Esophagus squamous epithelium (tissue), 5 donors: ENCODE results near the gene HMGXB4. TPM values are rescaled to one million over a fixed set of nuclear protein-coding genes. Genes with fewer than 3 reads are reported as not detected.

Experiments used
- DNase-seq: peaks from one replicate; lab custom pipeline; 2025; lab: John Stamatoyannopoulos, UW
- H3K27ac ChIP-seq, 4 donors: fragments of 200-600 bp; sonication (generic); one replicate each; pipeline ENCODE4 v1.5.1; 2016 to 2019; ENCODE audit warnings: mild to moderate bottlenecking in 1 of 4
- H3K27me3 ChIP-seq, 4 donors: fragments of 200-600 bp; sonication (generic); 1 replicate in 3 of 4; 2 replicates in 1 of 4; pipeline versions ENCODE4 v1.5.1 to v1.6.0; 2017 to 2021; ENCODE audit warnings: antibody characterized with exemption in 1 of 4
- H3K36me3 ChIP-seq, 3 donors: fragments of 200-600 bp; sonication (generic); one replicate each; pipeline ENCODE4 v1.5.1; 2016 to 2019
- H3K4me1 ChIP-seq, 3 donors: fragments of 200-600 bp; sonication (generic); one replicate each; pipeline ENCODE4 v1.5.1; 2017 to 2019
- H3K4me3 ChIP-seq, 4 donors: fragments of 200-600 bp; sonication (generic); 1 replicate in 3 of 4; 2 replicates in 1 of 4; pipeline ENCODE4 v1.5.1; 2016 to 2019; ENCODE audit warnings: mild to moderate bottlenecking in 2 of 4, moderate library complexity in 1 of 4
- H3K9me3 ChIP-seq, 3 donors: fragments of 200-600 bp; sonication (generic); one replicate each; pipeline ENCODE4 v1.5.1; 2016 to 2019
- POLR2A ChIP-seq, 4 donors: fragments of 450-650 bp; IDR thresholded peaks; one replicate each; pipeline ENCODE4 v1.6.1; 2017; ENCODE audit warnings: antibody characterized with exemption in 4 of 4, mild to moderate bottlenecking in 4 of 4, moderate library complexity in 3 of 4
- WGBS, 2 donors: methylation state at CpG; one replicate each; pipeline ENCODE4 v1.1.5; 2018; 5-methylcytosine and 5-hydroxymethylcytosine counted together
- intact Hi-C: fragments of 100-400 bp; cut with DNase I; formaldehyde crosslinking; loops from one replicate; pipeline ENCODE4 v1.15.0; 2022
- total RNA-seq, 4 donors: library from RNA; depleted of rRNA; stranded (reverse); fragments of >200 nt; gene quantifications; one replicate each; pipeline ENCODE4 v1.1.0, GENCODE V29; 2016
- TF ChIP-seq, protein P1 (sequence below), 6 experiments: fragments of 450-650 bp in 4 of 6; fragments of 200-600 bp in 2 of 6; sonication (generic) in 2 of 6; IDR thresholded peaks; one replicate each; pipeline ENCODE4 v1.5.1; 2016 to 2019; ENCODE audit warnings: antibody characterized with exemption in 6 of 6, mild to moderate bottlenecking in 4 of 6, moderate library complexity in 4 of 6
- donor health status: DM: yes; HTN: yes; CAD: no.

The HMGXB4 gene
- total RNA-seq, 4 donors from 2014 or later: 10.2 to 20.1 (median 13.5) TPM

DNA sequence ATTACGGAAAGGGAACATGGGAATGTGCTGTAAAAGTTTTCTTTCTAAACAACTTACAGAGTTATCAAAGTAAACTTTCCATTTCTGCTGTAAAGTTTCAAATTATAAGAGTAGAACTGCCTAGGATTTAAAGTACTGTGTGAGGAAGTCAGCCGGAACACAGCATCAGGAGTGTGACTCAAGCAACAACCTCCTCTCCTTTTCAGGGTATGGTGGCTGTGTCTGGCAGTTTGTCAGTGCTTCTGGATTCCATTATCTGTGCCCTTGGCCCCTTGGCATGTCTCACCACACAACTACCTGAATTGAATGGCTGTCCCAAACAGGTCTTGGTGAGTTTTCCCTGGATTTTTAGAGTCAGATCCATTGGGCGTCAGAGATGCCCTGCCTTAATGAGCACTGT lies 35.5 kb downstream of the HMGXB4 start:
- no peak overlapping the region for H3K4me3 ChIP-seq
- intact Hi-C loops: no loop called here
- H3K36me3 ChIP-seq: peaks cover 5 to 83% (median 23%) of the 10 kb centered on the region in 3 donors
- DNase-seq: no peak
- no peak overlapping the region for H3K27ac ChIP-seq
- TF ChIP-seq, protein P1, sequence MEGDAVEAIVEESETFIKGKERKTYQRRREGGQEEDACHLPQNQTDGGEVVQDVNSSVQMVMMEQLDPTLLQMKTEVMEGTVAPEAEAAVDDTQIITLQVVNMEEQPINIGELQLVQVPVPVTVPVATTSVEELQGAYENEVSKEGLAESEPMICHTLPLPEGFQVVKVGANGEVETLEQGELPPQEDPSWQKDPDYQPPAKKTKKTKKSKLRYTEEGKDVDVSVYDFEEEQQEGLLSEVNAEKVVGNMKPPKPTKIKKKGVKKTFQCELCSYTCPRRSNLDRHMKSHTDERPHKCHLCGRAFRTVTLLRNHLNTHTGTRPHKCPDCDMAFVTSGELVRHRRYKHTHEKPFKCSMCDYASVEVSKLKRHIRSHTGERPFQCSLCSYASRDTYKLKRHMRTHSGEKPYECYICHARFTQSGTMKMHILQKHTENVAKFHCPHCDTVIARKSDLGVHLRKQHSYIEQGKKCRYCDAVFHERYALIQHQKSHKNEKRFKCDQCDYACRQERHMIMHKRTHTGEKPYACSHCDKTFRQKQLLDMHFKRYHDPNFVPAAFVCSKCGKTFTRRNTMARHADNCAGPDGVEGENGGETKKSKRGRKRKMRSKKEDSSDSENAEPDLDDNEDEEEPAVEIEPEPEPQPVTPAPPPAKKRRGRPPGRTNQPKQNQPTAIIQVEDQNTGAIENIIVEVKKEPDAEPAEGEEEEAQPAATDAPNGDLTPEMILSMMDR (IDR thresholded peaks at IDR 0.05): no peak
- no peak for TF ChIP-seq POLR2A (IDR thresholded peaks at IDR 0.05)
- H3K4me1 ChIP-seq: no peaks in the 10 kb centered on the region
- H3K27me3 ChIP-seq: no peaks in the 10 kb centered on the region
- H3K9me3 ChIP-seq: no peaks in the 10 kb centered on the region
- 93 to 100% methylated on average over 3 of the region's 3 CpGs for WGBS, 2 donors

DNA sequence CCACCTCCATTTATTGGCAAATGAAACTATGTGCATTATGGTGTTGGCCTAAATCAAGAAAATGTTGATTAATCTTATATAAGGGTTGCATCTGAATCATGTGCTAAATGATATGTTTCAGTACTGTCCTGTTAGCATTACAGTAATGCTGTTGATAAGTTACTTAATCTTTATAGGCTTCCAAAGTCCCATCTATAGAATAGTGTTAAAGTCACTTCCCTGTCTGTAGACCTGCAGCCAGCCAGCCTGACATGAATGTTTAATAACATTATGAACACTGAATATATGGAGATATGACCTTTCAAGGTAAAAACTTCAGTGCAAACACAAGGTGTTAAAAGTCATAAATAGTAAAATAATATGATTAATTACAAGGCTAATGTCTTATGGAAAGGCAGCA lies 38.8 kb downstream of the HMGXB4 start:
- Histone ChIP-seq H3K27ac (no peak overlapping the region), H3K9me3 (no peaks in the 10 kb centered on the region), H3K4me3 (no peak overlapping the region), H3K27me3 (no peaks in the 10 kb centered on the region), H3K4me1 (peaks cover 7 to 17% (median 8%) of the 10 kb centered on the region in 3 donors), H3K36me3 (peaks cover 0 to 51% (median 7%) of the 10 kb centered on the region in 3 donors)
- TF ChIP-seq, protein P1 (IDR thresholded peaks at IDR 0.05): no peak
- no peak for TF ChIP-seq POLR2A (IDR thresholded peaks at IDR 0.05)
- no peak for DNase-seq
- intact Hi-C loops: no loop called here

DNA sequence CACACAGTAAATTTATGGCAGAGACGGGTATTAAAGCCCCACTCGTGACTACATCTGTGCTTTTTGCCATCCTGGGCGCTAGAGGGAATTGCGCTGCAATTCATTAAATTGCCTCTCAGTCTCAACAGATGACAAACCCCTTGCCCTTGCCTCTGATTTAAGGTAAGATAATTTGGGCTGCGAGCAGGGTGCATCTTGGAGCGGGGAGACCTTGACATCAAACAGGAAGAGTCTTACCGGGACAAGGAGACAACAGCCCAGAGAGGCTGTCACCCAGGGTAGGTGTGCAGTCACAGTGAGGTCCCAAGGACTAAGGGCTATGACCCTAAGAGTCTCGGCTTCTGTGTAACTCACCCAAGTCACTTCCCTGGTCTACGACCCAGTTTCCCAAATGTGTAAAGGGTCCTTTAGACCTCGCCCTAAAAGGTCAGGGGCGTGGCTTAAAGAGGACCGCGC lies 42.0 kb downstream of the HMGXB4 start:
- peaks cover 0 to 30% (median under 1%) of the 10 kb centered on the region in 3 donors for H3K36me3 ChIP-seq
- DNase-seq: no peak

DNA sequence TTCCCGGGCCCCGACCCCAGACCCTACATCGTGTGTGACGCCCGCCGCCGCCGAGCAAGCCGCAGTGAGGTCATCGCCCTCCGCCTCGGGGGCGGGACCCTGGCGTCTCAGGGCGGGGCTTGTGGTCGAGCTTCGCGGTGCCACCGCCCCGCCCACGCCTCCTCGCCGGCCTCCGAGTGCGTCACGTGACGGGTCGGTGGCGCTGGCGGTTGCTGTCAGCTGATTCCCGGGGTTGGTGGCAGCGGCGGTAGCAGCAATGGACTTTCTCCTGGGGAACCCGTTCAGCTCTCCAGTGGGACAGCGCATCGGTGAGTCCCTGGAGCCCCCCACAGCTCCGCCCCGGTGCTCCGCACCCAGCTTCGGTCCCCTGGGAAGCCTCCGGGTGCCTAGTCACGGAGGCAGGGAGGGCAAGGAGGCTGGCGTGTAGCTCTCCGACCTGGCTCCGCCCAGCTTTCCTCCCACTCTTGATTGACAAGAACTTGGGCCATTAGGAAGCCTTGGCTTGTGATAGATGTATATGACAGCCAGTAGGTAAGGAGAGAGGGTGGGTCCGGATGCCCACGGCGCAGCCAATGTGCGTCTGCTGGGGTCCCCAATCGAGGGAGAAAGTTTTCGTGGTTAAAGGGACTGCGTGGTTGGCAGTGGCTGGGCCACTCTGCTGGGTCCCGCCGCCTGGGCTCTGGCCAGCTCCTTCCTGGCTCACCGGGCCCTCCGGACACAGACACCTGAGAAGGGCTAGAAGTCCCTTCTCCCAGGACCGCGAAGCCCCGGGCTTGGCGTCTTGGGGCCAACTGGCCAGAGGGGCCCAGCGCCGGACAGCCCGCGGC lies 42.6 kb downstream of the HMGXB4 start, which contains the start of gene TOM1:
TOM1 (plus strand) TSS at position 222 of the 827 bp plus-strand sequence; CDS start at position 257, 35 bp downstream.
- Histone ChIP-seq H3K36me3 (peaks cover 0 to 23% (median 0%) of the 10 kb centered on the region in 3 donors), H3K27me3 (no peaks in the 10 kb centered on the region), H3K9me3 (no peaks in the 10 kb centered on the region), H3K4me1 (peaks cover 8 to 44% (median 14%) of the 10 kb centered on the region in 3 donors), H3K27ac (peak within 1 kb of the TSS; percentile 92 to 98 (median 96)), H3K4me3 (peak within 1 kb of the TSS; percentile 69 to 91 (median 82))
- intact Hi-C loops: no loop called here
- WGBS, 2 donors: 0% methylated on average over 20 to 24 of the region's 64 CpGs
- peak; percentile 81 for DNase-seq
- peak in 3 of 4 donors; percentile 62 to 94 (median 79) for TF ChIP-seq POLR2A (IDR thresholded peaks at IDR 0.05)
- TF ChIP-seq, protein P1 (IDR thresholded peaks at IDR 0.05): peak in 1 of 6 experiments; percentile 22

More for the DNA sequence above, 42.0 kb downstream of the HMGXB4 start:
- 21 to 30% methylated on average over 10 to 12 of the region's 13 CpGs for whole genome bisulfite sequencing, 2 donors
- Histone ChIP-seq H3K9me3 (no peaks in the 10 kb centered on the region), H3K27ac (peak overlapping the region; percentile 92 to 98 (median 96)), H3K27me3 (no peaks in the 10 kb centered on the region), H3K4me1 (peaks cover 8 to 44% (median 14%) of the 10 kb centered on the region in 3 donors), H3K4me3 (peak overlapping the region; percentile 69 to 91 (median 82))
- intact Hi-C loops: no loop called here
- TF ChIP-seq POLR2A (IDR thresholded peaks at IDR 0.05): no peak
- TF ChIP-seq, protein P1 (IDR thresholded peaks at IDR 0.05): peak in 1 of 6 experiments; percentile 18
